Measurements from ENCODE around the gene ISLR2. TPM values are rescaled to one million over a fixed set of nuclear protein-coding genes. Genes with fewer than 3 reads are reported as not detected.

The ISLR2 gene
- total and polyA plus RNA-seq, 12 donors: 0.13 to 2.6 (median 0.48) TPM; not detected in 1

GRCh38 chr15:74130849-74131627, 652 bp downstream of the ISLR2 start:
- TF ChIP-seq CTCF (IDR thresholded peaks at IDR 0.05) (no peak), POLR2A (IDR thresholded peaks at IDR 0.05) (no peak)
- H3K4me1 ChIP-seq (replicated peaks in 1 of 2): peaks cover 0 to 20% of the 10 kb centered on the region in 2 donors
- H3K27ac ChIP-seq: no peak overlapping the region
- no peak overlapping the region for H3K4me3 ChIP-seq
- intact Hi-C loops (cut with DNase I): loop anchor here in 1 of 2 donors (10.0 kb wide), 1 partner anchor 76 kb away; no protein-coding TSS in a partner anchor
- WGBS, 4 donors: 4 to 18% (median 13%) methylated on average over 19 to 28 of the region's 28 CpGs
- no peaks in the 10 kb centered on the region for H3K9me3 ChIP-seq (replicated peaks in 1 of 3)
- DNase-seq: no peak
- H3K27me3 ChIP-seq: peaks cover 74% of the 10 kb centered on the region
- no peaks in the 10 kb centered on the region for H3K36me3 ChIP-seq (replicated peaks in 1 of 2)

GRCh38 chr15:74131628-74132413, 1.4 kb downstream of the ISLR2 start:
- H3K36me3 ChIP-seq (replicated peaks in 1 of 2): no peaks in the 10 kb centered on the region
- no peaks in the 10 kb centered on the region for H3K9me3 ChIP-seq (replicated peaks in 1 of 3)
- no peak for TF ChIP-seq CTCF (IDR thresholded peaks at IDR 0.05)
- H3K27me3 ChIP-seq: peaks cover 77% of the 10 kb centered on the region
- no peak overlapping the region for H3K27ac ChIP-seq
- H3K4me3 ChIP-seq: no peak overlapping the region
- DNase-seq: no peak
- peaks cover 7 to 25% of the 10 kb centered on the region in 2 donors for H3K4me1 ChIP-seq (replicated peaks in 1 of 2)
- intact Hi-C loops (cut with DNase I): loop anchor here in 1 of 2 donors (10.0 kb wide), 1 partner anchor 77 kb away; no protein-coding TSS in a partner anchor
- 32 to 42% (median 35%) methylated on average over 15 to 20 of the region's 20 CpGs for WGBS, 4 donors

GRCh38 chr15:74132681-74133651, 2.6 kb downstream of the ISLR2 start:
- no peak for TF ChIP-seq POLR2A (IDR thresholded peaks at IDR 0.05)
- no peak for TF ChIP-seq CTCF (IDR thresholded peaks at IDR 0.05)
- H3K36me3 ChIP-seq (replicated peaks in 1 of 2): no peaks in the 10 kb centered on the region
- H3K4me1 ChIP-seq (replicated peaks in 1 of 2): peaks cover 10 to 24% of the 10 kb centered on the region in 2 donors
- H3K27ac ChIP-seq: no peak overlapping the region
- WGBS, 4 donors: 21 to 38% (median 29%) methylated on average over 33 to 90 of the region's 90 CpGs
- intact Hi-C loops (cut with DNase I): loop anchor here in 1 of 2 donors (10.0 kb wide), 1 partner anchor 78 kb away; no protein-coding TSS in a partner anchor
- H3K9me3 ChIP-seq (replicated peaks in 1 of 3): no peaks in the 10 kb centered on the region
- DNase-seq: no peak
- H3K4me3 ChIP-seq: no peak overlapping the region
- H3K27me3 ChIP-seq: peaks cover 81% of the 10 kb centered on the region
